Tibial nerve (tissue), 3 donors: Measurements from ENCODE around the gene MAN2B1.

Experiments
- EP300 ChIP-seq, 2 donors: sonication (generic); formaldehyde crosslinking; IDR thresholded peaks; one replicate each; pipeline ENCODE4 v1.6.1; 2017; ENCODE audit warnings: antibody characterized with exemption in 2 of 2, mild to moderate bottlenecking in 1 of 2
- POLR2A ChIP-seq, 2 donors: fragments of 450-650 bp; IDR thresholded peaks; one replicate each; pipeline ENCODE4 v1.6.1; 2017; ENCODE audit warnings: antibody characterized with exemption in 2 of 2, mild to moderate bottlenecking in 2 of 2, moderate library complexity in 2 of 2

DNA sequence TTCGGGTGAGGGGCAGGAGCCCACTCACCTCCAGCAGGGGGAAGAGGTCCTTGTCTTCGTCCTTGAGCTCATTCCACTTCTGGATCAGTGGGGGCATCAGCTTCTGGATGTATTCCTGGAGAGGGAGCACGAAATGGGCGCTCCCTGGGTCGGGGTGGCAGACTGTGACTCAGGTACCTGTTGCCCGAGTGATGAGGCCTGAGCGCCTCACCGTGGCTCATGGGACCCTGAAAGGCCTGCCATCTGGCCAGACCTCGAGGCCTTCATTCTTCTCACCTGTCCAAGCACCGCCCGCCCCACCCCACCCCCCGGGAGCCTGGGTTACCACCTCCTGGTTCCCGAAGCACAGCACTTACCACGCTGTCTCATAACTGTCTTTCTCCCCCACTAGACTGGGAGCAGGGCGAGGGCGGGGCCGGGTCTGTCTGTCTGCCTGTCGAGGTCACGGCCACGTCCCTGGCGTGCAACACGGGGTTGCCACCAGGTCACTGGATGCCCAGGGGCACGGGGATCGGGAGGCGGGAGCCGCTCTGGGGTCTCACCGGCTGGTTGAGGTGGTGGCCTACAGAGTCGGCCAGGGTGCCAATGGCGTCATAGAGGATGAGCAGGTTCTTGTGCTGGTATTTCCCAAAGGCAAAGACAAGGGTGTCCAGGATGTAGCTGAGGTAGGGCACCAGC is 39.3 kb upstream of the MAN2B1 start:
- TF ChIP-seq POLR2A (IDR thresholded peaks at IDR 0.05) (no peak), EP300 (IDR thresholded peaks at IDR 0.05) (no peak)
